ENCODE data around the gene XCL2.

Gene XCL2

DNA sequence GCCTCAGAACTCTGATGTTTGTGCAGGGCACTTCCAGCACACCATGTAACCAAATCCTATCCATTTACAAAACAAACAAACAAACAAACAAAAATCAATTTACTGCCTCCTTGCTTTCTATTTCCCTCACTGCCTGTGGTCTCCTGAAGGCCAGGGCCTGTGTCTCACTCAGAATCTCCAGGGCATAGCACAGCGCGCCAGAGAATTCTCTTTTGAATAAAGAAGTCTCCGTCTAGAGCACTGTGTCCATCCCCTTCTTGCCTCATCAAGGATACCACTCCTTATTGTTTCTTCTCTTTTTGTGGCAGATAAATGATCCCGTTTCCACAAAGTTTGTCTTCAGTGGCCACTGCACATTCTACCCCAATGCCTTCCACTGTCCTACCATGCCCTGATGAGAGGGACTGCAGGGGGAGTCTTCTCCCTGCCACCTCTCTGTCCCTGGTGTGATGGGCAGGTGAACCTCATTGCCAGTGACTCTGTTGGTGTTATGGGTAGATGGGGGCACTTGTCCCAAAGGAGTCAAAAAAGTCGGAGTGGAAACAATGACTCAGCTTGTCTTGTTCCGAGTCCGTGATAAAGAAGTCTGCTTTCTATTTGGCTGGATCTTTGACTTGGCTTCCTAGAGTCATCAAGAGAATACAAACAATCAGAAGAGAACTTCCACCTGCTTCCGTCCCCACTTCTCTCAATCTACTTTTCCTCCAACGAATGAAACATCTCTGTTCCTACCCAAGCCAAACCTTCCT lies 30.0 kb downstream of the XCL2 start:
- DNase-seq (ENCODE audit: low read depth): no peak

DNA sequence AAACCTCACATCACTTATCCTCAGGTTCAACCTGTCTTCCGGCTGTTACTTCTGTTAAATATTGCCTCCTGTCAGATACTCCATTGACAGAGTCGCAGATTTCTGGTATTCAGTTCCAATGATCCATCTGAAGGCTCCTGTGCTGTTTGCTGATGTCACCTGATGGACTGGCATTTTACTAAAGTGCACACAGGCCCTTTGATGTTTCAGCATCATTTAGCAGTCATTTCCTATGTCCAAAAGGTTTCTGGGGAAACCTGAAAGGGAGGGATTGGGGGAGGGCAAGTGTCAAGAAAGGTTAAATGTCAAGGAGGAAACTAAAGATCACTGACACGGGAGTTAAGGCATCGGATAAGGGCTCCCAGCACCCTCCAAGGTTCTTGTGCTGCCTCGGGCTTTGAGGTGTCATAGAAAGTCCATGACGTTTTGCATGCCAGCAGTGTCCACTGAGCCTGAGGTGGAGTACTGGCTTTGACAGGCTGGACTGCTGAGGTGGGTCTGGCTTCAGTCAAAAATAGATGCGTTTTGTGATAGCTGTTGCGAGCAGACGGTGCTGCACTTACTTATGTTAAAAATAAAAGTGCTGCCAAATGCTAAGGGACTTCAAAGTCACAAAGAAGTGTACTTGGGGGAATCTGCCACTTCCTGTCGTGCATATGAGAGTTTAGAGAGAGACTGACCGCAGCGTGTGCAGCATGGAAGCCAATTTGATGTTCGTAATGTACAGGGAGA lies 30.8 kb downstream of the XCL2 start:
- no peak for DNase-seq (ENCODE audit: low read depth)

DNA sequence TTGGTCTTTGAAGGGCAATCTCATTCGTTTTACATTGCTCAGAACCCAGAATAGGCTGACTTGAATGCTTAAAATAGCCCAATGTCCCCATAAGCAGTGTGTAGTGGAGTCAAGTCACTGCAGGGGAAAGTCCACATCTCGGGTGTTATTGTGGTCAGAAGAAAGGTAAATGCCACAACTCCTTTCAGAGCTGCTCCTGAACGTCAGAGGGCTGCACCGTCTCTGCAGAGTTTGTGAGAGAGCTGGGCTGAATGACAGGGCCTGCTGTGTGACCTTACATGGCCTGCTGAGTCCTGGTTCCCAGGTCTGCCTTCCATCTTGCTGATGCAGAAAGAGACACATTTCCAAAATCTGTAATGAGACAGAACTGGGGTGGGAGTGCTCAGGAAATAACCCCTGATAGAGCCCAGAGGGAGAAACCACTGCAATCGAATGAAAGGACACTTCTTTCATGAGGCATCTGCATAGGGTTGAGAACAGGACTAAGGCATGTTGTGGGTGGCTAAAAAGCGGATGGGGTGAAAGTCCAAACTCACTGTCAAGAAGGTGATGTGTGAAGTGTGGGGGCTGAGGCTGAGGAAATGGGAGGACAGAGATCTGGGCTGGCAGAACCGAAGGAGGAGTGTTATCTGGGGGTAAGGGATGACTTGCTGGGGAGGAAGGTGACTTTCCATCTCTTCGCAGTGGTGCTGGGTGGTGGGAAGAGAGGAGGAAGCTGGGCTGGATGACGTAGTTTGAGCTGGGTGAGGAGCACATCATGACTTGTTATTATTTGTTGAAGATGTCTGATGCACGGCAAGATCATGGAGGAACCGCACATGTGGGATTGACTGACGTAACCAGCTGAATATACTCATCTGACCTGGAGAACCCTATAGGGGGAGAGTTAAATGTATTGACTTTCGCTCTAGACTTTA lies 33.7 kb downstream of the XCL2 start:
- no peak for DNase-seq (ENCODE audit: low read depth)

DNA sequence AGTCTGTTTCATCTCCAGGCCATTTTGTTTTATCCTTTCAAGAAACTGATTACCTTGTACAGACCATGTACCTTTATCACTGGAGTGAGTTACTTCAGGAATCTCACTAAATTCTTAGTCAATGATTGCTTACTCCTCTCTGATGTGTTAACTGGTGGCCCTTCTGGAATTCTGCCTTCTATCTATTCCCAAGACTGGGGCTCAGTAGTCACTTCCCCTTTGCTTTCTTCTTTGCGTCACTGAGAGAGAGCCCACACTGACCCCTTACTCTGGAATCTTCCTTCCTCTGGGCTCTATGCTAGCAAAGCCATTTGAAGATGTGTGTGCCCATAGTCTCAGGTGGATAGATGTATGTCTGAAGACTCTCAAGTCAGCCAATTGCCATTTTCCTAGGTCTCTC lies 34.6 kb downstream of the XCL2 start:
- DNase-seq (ENCODE audit: low read depth): no peak

DNA sequence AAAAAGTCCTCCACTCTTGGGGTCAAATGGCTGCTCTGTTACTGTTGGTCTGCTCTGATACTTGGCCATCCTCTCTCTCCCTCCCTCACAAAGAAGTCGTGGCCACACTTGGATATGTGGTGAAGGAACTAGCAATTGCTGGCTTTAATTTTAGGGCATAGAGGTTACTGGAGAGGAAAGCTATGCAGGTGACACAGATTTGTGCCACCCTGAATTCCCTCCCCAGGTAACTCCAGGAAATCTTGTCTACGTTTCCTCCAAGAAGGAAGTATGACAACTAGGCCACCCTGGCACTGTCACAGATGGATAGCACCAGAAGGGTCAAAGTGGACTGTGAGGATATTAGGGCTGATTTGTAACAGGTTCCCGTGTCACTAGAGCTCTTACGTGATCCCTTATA lies 36.0 kb downstream of the XCL2 start:
- no peak for DNase-seq (ENCODE audit: low read depth)

DNA sequence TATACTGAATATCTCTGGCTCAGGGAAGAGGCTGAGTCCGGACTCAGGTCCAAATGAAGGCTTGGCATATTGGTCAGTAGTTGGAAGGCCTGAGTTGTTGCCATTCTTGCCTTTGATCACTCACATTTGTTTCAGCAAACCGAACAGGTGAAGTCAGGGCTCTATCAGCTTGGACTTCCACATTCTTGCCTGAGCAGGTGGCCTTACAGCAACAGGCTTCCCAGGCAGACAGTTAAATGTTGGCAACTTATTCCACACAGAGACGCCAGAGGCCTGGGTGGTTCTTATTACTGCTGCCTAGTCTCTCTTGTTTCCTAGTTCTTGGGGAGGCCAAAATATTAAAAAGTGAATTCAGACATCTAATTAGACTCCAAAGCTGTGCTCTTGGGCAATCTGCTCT lies 36.6 kb downstream of the XCL2 start:
- DNase-seq (ENCODE audit: low read depth): no peak

DNA sequence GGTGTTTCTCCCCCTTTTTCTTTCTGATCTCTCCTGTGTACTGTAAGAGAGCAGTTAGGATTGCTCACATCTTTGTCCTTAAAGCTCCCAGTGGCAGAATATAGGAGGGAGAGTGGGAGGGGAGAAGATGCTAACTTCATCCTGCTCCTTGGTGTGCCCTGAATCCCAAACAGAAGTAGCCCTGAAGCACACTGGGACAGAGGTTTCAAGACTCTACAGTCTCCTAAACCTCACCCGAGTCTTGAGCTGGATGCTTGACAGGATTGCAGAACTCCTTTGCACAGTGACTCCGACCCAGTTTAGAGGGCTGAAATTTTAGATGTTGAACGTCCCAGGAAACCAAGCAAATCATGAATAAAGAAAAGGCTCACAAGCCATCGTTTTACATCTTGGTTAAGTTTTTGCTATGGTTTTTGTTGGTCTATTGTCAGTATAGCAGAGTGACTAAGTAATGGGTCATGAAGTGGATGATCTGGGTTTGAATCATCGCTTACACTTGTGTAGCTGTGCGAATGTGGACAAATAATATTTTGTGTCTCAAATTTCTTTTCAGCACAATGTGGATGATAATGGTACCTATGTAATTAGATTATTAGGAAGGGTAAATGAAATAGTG lies 37.5 kb downstream of the XCL2 start:
- peak; percentile 83 for DNase-seq (ENCODE audit: low read depth)

DNA sequence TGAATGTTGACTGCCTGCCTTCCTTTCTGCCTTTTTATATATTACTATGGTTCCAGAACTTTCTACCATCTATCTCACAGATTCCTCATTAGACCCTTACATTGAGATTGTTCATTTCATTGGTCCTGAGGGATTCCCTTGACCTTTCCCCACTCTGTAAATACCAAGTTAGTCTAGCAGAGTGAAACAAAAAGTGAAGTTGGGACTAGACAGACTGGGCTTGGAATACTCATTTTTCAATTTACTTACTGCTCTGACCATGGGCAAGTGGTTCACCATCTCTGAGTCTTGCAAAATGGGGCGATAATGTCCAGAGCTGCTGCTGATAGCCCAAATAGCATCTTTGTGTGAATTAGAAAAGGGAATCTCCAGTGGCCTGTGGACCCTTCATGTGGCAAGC lies 38.8 kb downstream of the XCL2 start:
- no peak for DNase-seq (ENCODE audit: low read depth)

DNA sequence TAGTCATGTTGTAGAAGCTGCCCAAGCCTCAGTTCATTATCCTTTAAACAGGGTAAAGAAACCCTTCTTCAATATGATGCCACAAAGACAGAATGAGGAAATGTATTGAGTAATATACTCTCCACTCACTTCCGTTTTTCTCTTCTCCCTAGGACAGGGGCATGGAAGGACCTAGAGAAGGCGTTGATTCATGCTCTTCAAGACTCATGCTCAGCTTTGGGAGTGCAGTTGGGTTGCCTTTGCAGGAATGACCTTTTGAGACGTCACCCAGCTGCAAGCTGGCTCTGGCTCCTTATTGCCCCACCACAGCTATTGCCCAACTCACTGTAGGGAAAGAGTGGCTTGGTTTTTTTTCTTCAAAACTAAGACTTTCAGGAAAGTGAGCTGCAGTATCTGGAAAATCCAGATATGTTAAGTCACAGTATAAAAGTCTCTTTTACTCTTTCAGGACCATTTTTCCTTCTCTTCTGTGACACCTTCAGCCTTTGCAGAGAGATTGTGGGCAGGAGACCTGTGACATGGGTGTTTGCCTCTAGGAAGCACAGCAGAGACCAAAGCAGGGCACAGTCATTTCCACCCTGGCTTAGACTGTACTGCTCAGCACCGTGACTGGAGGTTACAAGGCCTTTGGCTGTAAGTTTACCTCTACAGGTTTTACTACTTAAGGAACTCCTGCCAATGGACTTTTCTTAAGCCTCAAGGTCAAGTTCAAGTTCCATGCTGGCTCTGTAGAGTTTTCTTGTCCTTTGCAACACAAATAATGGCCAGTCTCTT lies 39.5 kb downstream of the XCL2 start:
- peak; percentile 85 for DNase-seq (ENCODE audit: low read depth)

DNA sequence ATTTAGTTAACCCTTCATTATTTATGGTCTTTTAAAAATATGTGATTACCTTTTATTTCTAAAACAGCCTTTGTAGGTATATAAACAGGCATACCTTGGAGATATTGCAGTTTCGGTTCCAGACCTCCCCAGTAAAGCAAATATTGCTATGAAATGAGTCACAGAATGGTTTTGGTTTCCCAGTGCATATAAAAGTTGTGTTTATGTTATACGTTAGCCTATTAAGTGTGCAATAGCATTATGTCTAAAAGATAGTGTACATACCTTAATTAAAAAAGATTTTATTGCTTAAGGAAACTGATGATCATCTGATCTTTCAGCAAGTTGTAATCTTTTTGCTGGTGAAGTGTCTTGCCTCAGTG lies 44.1 kb downstream of the XCL2 start:
- no peak for DNase-seq (ENCODE audit: low read depth)

DNA sequence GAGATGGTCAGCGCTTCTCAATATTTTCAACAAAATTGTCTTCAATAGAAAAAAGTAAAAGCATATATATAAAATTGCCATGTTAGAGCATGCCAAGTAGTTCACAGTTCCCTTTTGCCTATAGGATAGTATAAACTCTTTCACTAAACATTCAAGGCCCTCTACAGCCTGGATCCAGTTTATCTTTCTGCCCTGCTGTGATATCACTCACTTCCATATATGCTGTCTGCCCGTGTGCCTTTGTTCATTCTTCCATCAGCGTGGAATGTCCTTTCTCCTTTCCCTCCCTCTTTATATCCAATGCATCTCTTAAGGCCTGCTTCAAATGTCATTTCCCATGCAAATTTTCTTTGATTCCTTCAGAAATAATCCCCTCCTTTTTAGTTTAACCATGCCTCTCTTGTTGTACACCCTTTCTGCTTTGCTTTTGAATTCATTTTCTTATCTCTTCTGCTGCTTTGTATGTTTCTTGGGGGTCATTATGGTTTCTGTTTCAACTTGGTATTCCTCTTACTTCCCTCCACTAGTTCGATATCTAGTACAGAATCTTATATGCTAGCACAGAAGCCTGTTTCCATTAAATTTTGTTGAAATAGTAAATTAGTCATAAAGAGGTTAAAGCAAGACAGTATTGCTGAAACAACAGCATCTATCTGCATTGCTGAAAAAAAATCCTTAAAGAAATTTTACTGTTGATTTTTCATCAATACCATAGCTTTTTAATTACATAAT lies 44.7 kb downstream of the XCL2 start:
- no peak for DNase-seq (ENCODE audit: low read depth)

DNA sequence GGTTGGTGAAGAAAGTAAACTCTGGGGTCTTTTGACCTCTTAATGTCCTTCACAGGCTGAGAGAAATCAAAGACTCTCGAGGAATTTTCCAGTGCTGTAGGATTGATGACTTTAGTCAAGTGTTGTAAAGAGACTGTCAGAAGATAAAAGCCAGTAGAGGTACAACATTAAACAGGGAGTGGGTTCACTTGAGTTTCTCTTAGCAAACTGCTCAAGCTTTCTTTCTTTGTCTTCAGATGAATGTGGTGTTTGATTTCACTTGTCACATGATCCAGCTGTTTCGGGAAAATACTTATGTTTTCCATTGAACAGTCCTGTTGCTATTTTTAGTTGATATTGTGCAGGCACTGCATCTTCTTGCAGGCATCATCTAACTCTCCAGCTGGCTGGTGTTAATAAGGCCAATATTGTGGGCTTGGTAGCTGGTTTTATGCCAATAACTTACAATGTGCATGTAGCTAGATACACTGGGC lies 45.6 kb downstream of the XCL2 start:
- DNase-seq (ENCODE audit: low read depth): peak; percentile 51

DNA sequence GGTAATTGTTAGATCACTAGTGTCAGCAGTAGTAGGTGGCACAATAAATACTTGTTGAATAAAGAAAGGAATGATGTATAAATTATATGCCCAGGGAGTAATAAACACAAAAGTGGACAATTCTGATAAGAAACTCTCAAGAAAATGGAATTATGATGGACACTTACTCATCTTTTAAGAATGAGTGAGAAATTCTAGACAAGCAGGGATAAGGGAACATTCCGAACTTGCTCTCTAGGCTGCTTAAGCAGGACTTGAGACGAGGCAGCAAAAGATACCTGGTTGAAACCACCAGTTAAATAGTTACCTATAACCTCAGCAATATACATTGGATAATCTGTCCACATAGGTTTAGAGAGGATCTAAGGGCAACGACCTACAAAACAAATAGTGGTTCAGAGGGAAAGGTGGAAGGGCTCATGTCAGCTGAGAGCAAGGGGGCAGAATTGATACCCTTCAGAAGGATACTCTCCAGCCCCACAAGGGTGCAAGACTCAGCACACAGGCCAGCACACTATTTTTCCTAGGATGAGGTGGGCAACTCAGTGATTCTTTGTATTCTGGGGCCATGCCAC lies 46.3 kb downstream of the XCL2 start:
- no peak for DNase-seq (ENCODE audit: low read depth)

DNA sequence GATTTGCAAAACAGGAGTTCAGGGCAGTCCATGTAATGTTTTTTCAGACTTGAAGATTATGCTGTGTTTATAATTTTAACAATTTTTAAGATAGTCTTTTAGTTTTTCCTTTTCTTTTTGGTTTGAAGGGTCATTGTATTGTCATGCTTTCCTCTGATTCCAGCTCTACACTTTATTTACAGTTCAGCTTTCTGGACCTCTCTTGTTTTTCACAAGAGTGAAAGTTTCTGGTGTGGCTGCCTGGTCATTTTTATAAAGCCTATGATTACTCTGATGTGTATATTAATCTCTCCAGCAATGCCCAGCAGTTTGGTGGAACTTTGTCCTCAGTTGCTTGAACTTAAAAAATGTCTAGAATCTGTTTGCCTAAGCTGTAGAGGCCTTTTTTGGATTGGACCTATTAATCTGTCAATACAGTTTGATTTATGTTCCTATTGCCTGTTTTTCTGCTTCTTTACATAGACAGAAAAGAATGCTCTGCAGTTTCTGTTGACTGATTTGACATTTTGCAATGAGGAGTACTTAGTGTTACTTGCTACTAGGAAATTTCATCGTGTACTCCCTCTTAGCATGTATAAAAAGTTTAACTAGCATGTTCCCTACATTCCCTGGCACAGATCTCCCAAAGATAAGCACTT lies 52.2 kb downstream of the XCL2 start:
- no peak for DNase-seq (ENCODE audit: low read depth)
